GM19463 (cell line): ENCODE measurements around the gene GGT1.
A peak's percentile ranks its signal among the peaks of the same experiment; 100 is the strongest.
"Not testable (repeated sequence)": the region's sequence is repeated elsewhere in the genome, so short reads cannot be mapped to it uniquely, and the experiment has no call there.

ENCODE experiments used
- ATAC-seq: cut with Tn5 transposase; IDR thresholded peaks from one replicate; pipeline ENCODE4 v1.9.1; 2021; ENCODE audit warnings: mild to moderate bottlenecking, moderate library complexity; ENCODE audit not compliant: unreplicated experiment

Gene GGT1

DNA sequence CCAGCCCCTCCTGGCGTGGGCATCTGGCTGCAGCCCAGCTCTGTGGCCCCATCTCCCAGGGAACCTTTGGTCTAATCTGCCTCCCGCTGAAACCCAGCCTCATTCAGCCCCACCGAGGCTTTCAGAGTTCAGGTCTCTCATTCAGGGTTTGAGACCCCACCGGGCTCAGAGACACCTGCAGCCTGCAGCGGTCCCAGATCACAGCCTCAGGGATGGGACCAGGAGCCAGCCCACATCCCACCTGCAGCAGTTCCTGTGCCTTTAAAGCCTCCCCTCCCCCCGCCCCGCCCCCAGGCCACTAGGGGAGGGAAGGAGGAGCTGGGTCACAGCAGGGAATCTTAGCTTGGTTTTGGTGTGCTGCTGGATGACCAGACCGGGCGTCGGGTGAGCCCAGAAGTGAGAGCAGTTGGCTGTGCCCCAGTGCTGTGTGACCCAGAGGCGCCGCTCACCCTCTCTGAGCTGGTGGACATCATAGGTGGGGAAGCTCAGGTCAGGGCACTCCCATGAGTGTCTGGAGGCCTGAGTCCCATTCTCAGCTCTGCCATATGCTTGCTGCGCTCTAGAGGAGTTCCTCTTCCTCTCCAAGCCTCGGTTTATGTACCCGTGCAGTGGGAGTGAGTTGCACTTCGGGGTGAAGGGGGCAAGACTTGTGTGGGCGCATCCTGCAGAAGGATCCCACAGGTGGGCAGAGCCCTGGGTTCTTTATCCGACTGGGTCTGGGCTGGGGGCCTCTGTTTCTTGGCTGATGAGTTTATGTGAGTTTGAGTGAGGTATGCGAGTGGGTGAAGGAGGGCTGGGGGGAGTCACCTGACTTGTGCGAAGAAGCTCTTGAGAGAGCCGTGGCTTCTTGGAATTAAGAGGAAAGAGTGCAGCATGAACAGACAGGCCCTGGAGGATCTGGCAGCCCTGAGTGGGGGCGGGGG lies at the start of gene GGT1:
GGT1 (plus strand) TSS at position 347 of the 923 bp plus-strand sequence. CDS start 7,889 bp downstream, outside the sequence.
- ATAC-seq = not testable (repeated sequence)

DNA sequence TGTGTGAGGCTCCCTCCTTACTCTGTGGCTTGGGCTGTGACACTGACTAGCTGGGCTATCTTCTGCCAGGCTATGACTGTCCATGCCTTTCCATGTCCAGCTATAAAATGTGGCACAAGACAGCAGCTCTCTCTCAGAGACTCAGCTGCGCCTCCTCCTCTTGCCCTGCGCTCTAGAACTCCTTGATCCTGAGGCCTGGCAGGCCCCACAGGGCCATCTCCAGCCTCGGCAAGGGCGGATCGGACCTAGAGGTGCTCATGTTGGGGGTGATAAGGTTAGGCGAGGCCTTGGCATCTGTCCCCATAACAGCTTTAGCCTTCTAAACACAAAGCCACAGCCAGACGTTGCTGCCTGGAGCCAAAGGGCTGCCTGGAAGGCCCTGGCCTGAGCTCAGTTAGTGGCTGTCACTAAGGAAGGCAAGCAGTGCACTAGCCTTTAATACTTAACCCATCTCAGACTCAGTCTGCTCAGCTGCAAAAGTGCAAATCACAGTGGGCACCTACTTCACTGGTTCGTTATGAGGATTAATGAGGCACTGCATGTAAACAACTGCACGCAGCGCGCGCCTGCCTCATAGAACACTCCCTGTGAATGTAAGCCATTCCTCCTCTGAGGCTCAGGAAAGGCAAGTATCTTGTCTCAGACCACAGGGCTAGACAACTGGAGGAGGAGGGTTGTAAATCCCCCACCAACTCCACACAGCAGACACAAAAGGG lies 49.2 kb upstream of the GGT1 start:
- ATAC-seq = no peak

DNA sequence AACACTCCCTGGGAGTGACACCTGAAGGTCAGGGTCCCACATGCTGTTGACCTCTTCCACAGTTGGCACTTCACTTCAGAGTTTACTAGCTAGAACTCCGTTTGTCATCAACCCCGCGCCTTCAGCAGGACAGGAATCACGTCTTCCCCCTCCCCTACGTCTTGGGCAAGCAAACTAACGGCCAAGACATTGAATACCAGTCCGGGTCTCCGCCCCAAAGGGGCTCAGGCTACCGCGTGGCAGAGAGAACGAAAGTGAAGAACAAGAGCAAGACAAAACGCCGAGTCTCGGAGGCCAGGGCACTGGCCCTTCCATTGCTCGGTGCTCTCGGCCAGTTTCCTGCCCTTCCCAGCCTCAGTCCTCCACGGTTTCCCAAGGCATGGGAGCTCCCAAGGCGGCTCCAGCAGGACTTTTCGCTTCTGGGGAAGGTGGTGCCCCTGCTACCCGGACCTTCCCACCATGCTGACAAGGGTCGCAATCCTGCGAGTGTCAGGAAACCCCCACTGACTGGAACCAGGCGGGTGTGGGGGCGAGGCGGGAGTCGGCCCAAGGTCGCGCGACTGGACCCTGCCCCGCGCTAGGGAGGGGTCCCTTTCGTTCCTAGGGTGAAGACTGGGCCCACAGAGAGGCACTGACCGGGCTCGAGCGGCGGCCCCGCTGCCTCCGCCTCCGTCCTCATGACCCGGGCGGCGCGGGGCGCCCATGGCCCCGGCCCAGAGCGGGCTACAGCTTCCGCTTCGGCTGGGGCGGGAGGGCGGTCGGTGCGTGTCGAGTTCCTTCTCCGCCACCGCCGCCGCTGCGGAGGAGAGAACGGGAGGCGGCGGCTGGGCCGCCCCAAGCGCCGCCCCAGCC lies 48.5 kb upstream of the GGT1 start, which contains the start of gene GUCD1:
GUCD1 (minus strand) TSS at position 826 of the 852 bp plus-strand sequence; CDS start at position 679, 147 bp downstream.
- ATAC-seq = no peak

DNA sequence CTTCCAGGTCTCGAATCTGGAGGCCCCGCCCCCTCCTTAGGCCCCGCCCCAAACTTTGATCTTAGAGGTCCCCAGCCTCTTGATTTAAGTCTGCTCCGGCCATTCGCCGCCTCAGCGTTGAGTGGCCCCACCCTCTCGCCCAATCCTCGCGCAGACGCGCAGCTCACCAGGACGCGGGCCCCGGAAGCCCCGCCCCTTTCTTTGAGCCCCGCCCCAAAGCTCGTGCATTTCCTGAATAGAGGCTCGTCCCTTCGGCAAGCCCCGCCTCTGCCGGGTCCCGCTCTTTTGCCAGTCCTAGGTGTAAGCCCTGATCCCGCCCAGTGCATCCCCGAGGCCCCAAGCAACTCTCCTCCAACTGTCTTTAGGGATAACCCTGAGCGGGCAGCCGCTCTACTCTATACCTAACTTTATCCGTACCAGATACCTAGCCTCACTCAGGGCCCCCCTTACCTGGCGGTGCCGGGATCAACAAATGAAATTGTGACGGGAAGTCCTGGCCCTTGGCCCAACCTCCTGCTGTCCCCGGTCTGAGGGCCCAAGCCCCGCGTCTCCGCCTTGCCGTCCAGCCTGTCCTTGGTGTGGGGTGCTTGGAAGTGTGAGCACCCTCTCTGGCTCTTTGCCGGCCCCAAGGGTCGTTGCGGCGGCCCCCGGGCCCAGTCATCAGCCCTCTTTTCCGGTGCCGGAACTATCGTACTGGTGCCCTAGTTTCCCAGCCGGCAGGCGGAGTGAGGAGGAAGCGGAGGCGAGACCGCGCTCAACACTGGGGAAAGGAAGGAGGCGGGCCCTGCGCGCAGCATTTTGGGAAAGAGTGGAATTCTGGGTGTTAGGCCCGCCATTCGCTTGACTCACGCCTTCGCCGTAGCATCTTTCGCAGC lies 47.6 kb upstream of the GGT1 start, which contains the start of gene SNRPD3:
SNRPD3 (plus strand) TSS at position 835 of the 875 bp plus-strand sequence. CDS start 1,676 bp downstream, outside the sequence.
- peak; percentile 72 for ATAC-seq

DNA sequence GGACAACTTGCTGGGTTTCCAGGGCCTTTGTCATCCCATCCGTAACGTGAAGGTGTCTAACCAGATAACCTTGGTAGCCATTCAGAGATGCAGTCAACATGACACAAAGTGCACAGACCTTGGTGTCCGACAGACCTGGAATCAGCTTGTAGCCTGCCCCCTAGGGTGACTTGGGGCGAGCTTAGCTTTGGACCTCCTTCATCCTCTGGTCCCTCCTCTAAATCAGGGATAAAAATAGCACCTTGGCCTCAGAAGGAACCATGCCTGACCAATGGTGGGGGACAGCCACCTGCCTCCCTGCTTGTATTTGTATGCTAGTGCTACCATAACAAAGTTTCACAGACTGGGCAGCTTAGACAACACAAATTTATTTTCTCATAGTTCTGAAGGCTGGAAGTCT lies 43.5 kb upstream of the GGT1 start:
- no peak for ATAC-seq

DNA sequence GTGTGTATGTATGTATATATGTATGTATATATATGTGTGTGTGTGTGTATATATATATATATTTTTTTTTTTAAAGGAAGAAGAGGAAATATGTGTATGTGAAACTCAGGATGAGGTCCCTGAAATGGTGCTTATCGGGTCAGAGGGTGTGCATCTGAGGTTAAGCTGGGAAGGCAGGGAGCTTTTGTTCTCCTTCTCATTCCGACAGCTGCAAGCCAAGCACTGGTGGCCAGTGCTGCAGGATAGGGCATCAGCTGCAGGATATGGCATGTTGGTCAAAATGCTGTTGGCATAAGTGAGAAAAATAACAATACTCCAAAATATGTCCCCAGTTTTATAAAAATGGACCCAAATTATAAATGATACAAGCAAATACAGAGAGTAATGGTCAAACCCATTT lies 39.7 kb upstream of the GGT1 start:
- ATAC-seq = no peak

DNA sequence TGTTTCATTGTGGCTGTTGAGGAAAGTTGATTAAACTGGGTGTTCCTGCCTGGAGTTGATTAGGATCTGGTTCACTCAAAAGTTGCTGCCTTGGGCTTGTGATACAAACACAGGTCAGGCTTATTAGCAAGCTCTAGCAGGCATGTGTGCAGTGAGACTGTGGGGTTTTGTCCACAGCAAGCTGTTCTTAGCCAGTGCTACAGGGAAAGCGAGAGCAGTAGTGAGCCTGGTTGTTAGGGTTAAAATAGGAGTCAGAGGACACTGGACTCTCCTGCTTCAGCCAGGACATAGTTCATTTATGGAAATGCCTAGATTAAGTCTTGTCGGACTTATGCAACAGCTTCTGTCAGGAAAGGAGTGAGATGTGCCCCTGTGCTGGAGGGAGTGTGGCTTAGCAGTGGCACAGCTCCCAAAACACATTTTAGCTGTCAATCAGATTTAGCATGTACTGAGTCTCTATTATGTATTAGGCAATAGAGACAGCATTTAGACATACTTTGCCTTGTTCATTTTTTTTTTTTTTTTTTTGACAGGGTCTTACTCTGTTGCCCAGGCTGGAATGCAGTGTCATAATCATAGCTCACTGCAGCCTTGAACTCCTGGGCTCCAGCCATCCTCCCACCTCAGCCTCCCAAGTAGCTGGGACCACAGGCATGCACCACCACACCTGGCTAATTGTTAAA lies 38.5 kb upstream of the GGT1 start:
- no peak for ATAC-seq

DNA sequence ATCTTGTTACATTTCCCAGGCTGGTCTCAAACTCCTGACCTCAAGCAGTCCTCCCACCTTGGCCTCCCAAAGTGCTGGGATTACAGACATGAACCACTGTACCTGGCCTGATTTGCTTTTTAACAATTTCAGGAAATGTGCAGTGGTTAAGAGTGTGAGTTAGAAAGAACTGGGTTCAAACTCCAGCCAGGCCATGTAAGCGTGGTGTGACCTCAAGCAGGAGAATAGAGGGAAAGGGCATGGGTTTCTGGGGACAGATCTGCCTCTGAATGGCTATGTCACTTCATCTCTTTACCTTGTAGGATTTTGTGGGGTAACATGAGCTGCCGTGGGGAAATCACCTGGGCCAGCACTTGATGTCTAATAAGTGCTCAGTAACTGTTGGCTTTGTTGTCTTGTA lies 37.9 kb upstream of the GGT1 start:
- no peak for ATAC-seq

DNA sequence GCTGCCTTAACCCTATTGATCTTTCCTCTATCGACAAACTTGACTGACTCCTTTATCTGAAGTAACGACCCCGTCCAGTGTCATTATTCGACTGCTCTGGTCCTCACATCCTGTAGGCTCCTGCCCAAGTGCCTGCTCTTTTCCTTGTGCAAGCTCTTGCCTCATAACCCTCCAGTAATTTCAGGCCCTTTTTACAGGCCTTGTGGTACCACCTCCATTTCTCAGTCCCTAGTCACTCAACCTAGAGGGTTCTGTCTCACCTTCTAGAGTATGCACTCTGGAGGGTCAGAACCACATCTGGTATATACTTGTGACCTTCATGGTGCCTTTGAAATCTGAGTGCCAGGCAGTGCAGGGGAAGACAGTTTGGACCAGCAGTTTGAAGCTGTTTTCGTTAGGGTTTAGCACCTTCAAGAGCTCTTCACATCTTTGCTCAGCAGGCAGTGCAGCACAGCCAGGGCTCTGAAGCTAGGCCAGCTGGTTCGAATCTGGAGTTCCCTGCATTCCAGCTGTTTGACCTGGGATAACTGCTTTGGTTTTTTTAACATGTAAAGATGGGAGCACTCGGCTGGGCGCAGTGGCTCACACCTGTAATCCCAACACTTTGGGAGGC lies 36.0 kb upstream of the GGT1 start:
- no peak for ATAC-seq

DNA sequence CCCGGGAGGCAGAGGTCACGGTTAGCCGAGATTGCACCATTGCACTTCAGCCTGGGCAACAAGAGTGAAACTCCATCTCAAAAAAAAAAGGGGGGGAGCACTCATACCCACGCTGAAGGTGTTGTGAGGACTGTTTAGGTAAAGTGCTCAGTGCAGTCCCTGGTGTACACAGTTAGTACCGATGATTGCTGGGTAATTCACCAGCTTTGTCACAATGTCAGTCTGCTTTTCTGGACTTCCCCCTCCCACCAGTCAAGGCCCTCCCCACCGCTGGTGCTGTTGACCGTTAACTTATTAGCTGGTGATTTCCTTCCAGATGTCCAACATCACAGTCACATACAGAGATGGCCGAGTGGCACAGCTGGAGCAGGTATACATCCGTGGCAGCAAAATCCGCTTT lies 35.3 kb upstream of the GGT1 start:
- ATAC-seq = no peak

DNA sequence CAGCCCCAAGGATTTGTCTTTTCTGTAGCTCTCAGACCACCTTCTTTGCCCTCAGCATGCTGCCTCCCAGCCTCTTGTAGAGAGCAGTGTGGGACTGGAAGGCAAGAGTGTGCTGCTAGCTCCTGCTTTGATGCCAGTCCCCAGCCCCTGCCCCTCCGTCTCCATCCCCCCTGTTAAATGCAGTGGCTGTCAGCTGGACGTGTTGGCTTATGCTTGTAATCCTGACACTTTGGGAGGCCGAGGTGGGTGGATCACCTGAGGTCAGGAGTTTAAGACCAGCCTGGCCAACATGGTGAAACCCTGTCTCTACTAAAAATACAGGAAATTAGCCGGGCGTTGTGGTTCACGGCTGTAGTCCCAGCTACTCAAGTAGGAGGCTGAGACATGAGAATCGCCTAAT lies 31.7 kb upstream of the GGT1 start:
- ATAC-seq = no peak

DNA sequence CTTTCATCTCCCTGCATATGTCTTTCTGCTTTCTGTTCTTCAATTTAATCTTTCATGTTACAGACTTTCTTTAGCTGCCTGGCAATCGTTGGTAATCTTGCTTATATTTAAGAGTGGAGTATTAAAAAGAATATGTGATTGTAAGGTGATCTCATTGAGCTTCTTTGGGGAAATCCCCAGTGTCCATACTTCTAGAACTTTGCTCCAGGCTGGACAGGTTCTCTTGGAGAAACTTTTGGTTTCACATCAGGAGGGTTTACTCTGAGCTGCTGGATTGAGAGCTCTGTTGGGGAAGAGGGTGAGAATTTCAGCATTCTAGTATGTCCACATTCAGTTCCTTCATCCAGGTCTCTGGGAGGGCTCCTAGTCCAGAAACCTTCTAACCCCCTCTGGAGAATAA lies 26.2 kb upstream of the GGT1 start:
- ATAC-seq = no peak

DNA sequence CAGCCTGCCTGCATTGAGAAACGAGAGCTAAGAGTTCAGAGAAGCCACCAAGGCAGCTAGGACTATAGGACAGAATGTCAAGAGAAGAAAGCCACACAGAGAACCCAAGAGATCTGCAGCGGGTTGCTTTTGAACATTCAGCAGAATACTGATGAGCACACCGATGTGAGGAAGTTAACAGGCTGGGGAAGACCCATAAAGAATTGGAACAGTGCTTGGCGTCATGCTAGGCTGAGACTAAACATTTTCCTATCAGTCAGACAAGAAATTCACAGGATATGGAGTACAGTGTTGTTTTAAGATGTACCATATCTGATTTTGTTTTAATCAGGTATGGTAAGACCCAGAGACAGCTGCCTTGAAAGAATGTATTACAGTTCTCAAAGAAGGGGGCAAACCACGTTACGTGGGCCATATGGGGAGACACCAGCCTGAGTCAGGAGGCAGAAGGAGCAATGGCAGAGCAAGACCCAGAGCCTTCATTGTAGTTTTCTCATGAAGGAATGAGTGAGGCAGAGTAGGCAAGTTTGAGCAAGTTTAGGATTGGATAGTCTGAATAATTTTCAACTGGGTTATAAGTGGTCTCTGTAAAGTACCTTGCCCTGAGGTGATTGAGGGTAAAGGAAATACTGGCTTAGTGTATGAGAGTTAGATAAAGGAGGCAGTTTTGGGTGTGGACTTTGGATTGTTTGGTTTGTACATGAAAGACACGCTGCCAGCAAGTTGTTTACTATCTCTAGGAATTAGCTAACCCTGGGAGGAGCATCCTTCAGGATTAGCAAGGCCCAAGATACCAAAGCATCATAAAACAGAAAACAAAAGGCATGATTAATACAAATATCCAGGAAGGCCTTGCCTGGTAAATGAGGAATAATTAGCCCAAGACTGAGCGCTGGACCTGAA lies 24.4 kb upstream of the GGT1 start:
- ATAC-seq = no peak

DNA sequence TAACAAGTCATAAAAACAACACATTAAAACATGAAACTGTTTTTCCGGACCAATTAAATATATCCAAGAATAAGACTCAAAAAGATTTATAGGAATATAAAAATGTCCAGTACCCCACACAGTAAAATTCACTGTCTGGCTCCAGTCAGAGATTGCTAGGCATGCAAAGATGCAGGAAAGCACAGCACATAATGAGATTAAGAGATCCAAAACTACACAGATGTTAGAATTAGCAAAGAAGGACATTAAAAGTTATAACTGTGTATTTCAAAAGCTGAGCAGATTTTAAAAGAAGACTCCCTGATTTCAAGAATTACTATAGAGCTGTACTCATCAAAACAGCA lies 23.8 kb upstream of the GGT1 start:
- no peak for ATAC-seq

DNA sequence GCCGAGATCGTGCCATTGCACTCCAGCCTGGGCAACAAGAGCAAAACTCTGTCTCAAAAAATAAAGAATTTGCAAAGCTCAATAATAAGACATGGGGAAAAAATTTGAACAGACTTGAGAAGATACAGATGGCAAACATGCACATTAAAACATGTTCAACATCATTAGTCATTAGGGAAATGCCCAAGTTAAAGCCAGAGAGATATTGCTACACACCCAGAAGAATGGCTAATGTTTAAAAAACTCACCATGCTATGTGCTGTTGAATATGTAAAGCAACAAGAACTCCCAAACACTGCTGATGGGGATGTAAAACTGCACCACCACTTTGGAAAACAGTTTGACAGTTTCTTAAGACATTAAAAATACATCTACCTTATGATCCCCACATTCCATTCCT lies 22.7 kb upstream of the GGT1 start:
- no peak for ATAC-seq

DNA sequence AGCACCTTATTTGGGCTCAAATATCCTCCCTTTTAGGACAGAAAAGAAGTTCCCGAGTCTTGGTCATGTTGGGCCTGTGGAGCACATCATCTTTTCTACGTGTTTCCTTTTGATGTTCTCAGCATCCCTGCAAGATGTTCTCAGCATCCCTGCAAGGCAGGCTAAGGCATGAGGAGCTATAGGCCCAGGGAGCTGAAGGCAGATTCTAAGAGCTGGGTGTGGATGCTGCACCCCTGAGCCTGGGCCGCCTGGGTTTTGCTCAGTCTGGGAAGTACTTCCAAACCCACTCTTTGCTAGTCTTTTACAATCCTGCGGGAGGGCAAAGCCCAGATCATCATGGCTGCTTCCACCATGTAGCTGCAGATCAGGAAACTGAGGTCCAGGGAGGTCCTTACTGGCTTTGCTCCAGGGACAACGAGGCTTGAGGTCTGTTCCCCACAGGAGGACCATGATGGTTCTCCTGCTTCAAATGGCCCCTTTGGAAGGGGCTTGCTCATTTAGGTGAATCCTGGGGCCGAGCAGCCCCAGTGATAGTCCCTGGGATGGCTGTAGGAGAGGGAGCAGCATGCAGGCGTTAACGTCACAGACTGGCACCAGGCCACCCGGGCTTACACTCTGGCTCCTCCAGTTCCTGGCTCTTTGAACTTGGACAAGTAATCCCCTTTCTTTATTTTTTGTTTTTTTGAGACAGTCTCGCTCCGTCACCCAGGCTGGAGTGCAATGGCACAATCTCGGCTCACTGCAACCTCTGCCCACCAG lies 20.8 kb upstream of the GGT1 start:
- no peak for ATAC-seq
